ENCODE data around the gene REXO4.
A peak's percentile ranks its signal among the peaks of the same experiment; 100 is the strongest.

REXO4 gene

GRCh38 chr9:133456409-133456808, 38.6 kb upstream of the REXO4 start:
- no peaks in the 10 kb centered on the region for H3K9me2 ChIP-seq (replicated peaks; ENCODE audit: low read depth, low read length)
- H3K9ac ChIP-seq (ENCODE audit: low read depth, low read length, poor library complexity, severe bottlenecking): no peak overlapping the region
- H3K36me3 ChIP-seq (ENCODE audit: insufficient read depth, low read length): no peaks in the 10 kb centered on the region
- no peak overlapping the region for H3K4me2 ChIP-seq (ENCODE audit: low read depth, low read length, poor library complexity, severe bottlenecking)
- H3K27me3 ChIP-seq (ENCODE audit: insufficient read depth, low read length, poor library complexity, severe bottlenecking): no peaks in the 10 kb centered on the region
- H2AFZ ChIP-seq (ENCODE audit: low read length): no peak overlapping the region
- peaks cover 16% of the 10 kb centered on the region for H3K4me1 ChIP-seq (ENCODE audit: insufficient read depth, low read length, poor library complexity, severe bottlenecking)
- H3K4me3 ChIP-seq (ENCODE audit: low read length, poor library complexity, severe bottlenecking): no peak overlapping the region
- TF ChIP-seq CTCF (conservative IDR thresholded peaks at IDR 0.05; ENCODE audit: low read length): peak; percentile 55; the same call in 1 of the 2 replicates
- TF ChIP-seq EZH2phosphoT487 (IDR thresholded peaks at IDR 0.05; ENCODE audit: borderline replicate concordance): no peak
- H3K9me3 ChIP-seq (ENCODE audit: insufficient read depth, low read depth, low read length): no peaks in the 10 kb centered on the region
- H3K79me2 ChIP-seq (ENCODE audit: insufficient read depth, low read length): peaks cover 8% of the 10 kb centered on the region; the same call in 1 of the 2 replicates
- no peaks in the 10 kb centered on the region for H3F3A ChIP-seq (ENCODE audit: low read depth)
- H4K20me1 ChIP-seq (ENCODE audit: insufficient read depth, low read length, poor library complexity, severe bottlenecking): no peaks in the 10 kb centered on the region

- no peaks in the 10 kb centered on the region for H3F3A ChIP-seq (ENCODE audit: low read depth)
- no peaks in the 10 kb centered on the region for H4K20me1 ChIP-seq (ENCODE audit: insufficient read depth, low read length, poor library complexity, severe bottlenecking)
- no peaks in the 10 kb centered on the region for H3K9me3 ChIP-seq (ENCODE audit: insufficient read depth, low read depth, low read length)
- H3K9ac ChIP-seq (ENCODE audit: low read depth, low read length, poor library complexity, severe bottlenecking): no peak overlapping the region
- H3K4me1 ChIP-seq (ENCODE audit: insufficient read depth, low read length, poor library complexity, severe bottlenecking): peaks cover 11% of the 10 kb centered on the region
- no peak overlapping the region for H3K4me2 ChIP-seq (ENCODE audit: low read depth, low read length, poor library complexity, severe bottlenecking)
- no peak for TF ChIP-seq CTCF (conservative IDR thresholded peaks at IDR 0.05; ENCODE audit: low read length)
- no peak for TF ChIP-seq EZH2phosphoT487 (IDR thresholded peaks at IDR 0.05; ENCODE audit: borderline replicate concordance)
- no peaks in the 10 kb centered on the region for H3K9me2 ChIP-seq (replicated peaks; ENCODE audit: low read depth, low read length)
- no peaks in the 10 kb centered on the region for H3K36me3 ChIP-seq (ENCODE audit: insufficient read depth, low read length)
- no peaks in the 10 kb centered on the region for H3K27me3 ChIP-seq (ENCODE audit: insufficient read depth, low read length, poor library complexity, severe bottlenecking)
- H3K4me3 ChIP-seq (ENCODE audit: low read length, poor library complexity, severe bottlenecking): no peak overlapping the region
- H2AFZ ChIP-seq (ENCODE audit: low read length): no peak overlapping the region
- peaks cover 3% of the 10 kb centered on the region; the same call in 1 of the 2 replicates for H3K79me2 ChIP-seq (ENCODE audit: insufficient read depth, low read length)
Measured at GRCh38 chr9:133455936-133456335, 38.1 kb upstream of the REXO4 start.

GRCh38 chr9:133454943-133455673, 37.3 kb upstream of the REXO4 start:
- no peaks in the 10 kb centered on the region for H3K9me3 ChIP-seq (ENCODE audit: insufficient read depth, low read depth, low read length)
- no peaks in the 10 kb centered on the region for H3F3A ChIP-seq (ENCODE audit: low read depth)
- H3K9ac ChIP-seq (ENCODE audit: low read depth, low read length, poor library complexity, severe bottlenecking): no peak overlapping the region
- H3K36me3 ChIP-seq (ENCODE audit: insufficient read depth, low read length): no peaks in the 10 kb centered on the region
- no peak overlapping the region for H3K4me3 ChIP-seq (ENCODE audit: low read length, poor library complexity, severe bottlenecking)
- TF ChIP-seq CTCF (conservative IDR thresholded peaks at IDR 0.05; ENCODE audit: low read length): no peak
- no peak for TF ChIP-seq EZH2phosphoT487 (IDR thresholded peaks at IDR 0.05; ENCODE audit: borderline replicate concordance)
- H3K79me2 ChIP-seq (ENCODE audit: insufficient read depth, low read length): no peaks in the 10 kb centered on the region
- H3K9me2 ChIP-seq (replicated peaks; ENCODE audit: low read depth, low read length): no peaks in the 10 kb centered on the region
- no peak overlapping the region for H2AFZ ChIP-seq (ENCODE audit: low read length)
- H3K4me1 ChIP-seq (ENCODE audit: insufficient read depth, low read length, poor library complexity, severe bottlenecking): peaks cover 8% of the 10 kb centered on the region
- no peak overlapping the region for H3K4me2 ChIP-seq (ENCODE audit: low read depth, low read length, poor library complexity, severe bottlenecking)
- no peaks in the 10 kb centered on the region for H3K27me3 ChIP-seq (ENCODE audit: insufficient read depth, low read length, poor library complexity, severe bottlenecking)
- H4K20me1 ChIP-seq (ENCODE audit: insufficient read depth, low read length, poor library complexity, severe bottlenecking): no peaks in the 10 kb centered on the region
